ENCODE data around the gene P2RX3.

The P2RX3 gene

GRCh38 chr11:57410287-57410686, 72.1 kb downstream of the P2RX3 start:
- Histone ChIP-seq H3K4me3 (ENCODE audit: low read length) (no peak overlapping the region), H3K9me3 (ENCODE audit: control insufficient read depth, insufficient read depth, low read length) (no peaks in the 10 kb centered on the region), H3K27ac (ENCODE audit: low read length) (no peak overlapping the region), H3K4me1 (ENCODE audit: control insufficient read depth, insufficient read depth, low read length) (no peaks in the 10 kb centered on the region), H3K36me3 (ENCODE audit: control insufficient read depth, insufficient read depth, low read length) (peaks cover 25% of the 10 kb centered on the region), H3K27me3 (ENCODE audit: control insufficient read depth, insufficient read depth, low read length) (no peaks in the 10 kb centered on the region)
- no peak for DNase-seq (ENCODE audit: low read depth, low spot score)

- DNase-seq (ENCODE audit: low read depth, low spot score): no peak
- no peak overlapping the region for H3K27ac ChIP-seq (ENCODE audit: low read length)
These were observed 75.5 kb downstream of the P2RX3 start for GRCh38 chr11:57413681-57414080.

GRCh38 chr11:57414612-57415212, 76.6 kb downstream of the P2RX3 start:
- Histone ChIP-seq H3K36me3 (ENCODE audit: control insufficient read depth, insufficient read depth, low read length) (peaks cover 15% of the 10 kb centered on the region), H3K9me3 (ENCODE audit: control insufficient read depth, insufficient read depth, low read length) (no peaks in the 10 kb centered on the region), H3K27ac (ENCODE audit: low read length) (no peak overlapping the region), H3K4me1 (ENCODE audit: control insufficient read depth, insufficient read depth, low read length) (no peaks in the 10 kb centered on the region), H3K4me3 (ENCODE audit: low read length) (no peak overlapping the region), H3K27me3 (ENCODE audit: control insufficient read depth, insufficient read depth, low read length) (no peaks in the 10 kb centered on the region)
- DNase-seq (ENCODE audit: low read depth, low spot score): no peak
- WGBS (ENCODE audit: insufficient coverage, insufficient read length): no CpG with 5 or more reads among the region's 11 CpGs

More at GRCh38 chr11:57413681-57414080, 75.5 kb downstream of the P2RX3 start:
- H3K36me3 ChIP-seq (ENCODE audit: control insufficient read depth, insufficient read depth, low read length): peaks cover 24% of the 10 kb centered on the region
- no peaks in the 10 kb centered on the region for H3K27me3 ChIP-seq (ENCODE audit: control insufficient read depth, insufficient read depth, low read length)
- no peaks in the 10 kb centered on the region for H3K4me1 ChIP-seq (ENCODE audit: control insufficient read depth, insufficient read depth, low read length)
- no peaks in the 10 kb centered on the region for H3K9me3 ChIP-seq (ENCODE audit: control insufficient read depth, insufficient read depth, low read length)
- no peak overlapping the region for H3K4me3 ChIP-seq (ENCODE audit: low read length)
- WGBS (ENCODE audit: insufficient coverage, insufficient read length): no CpG with 5 or more reads among the region's 4 CpGs

GRCh38 chr11:57416436-57416835, 78.3 kb downstream of the P2RX3 start:
- no CpG with 5 or more reads among the region's 3 CpGs for WGBS (ENCODE audit: insufficient coverage, insufficient read length)
- H3K27me3 ChIP-seq (ENCODE audit: control insufficient read depth, insufficient read depth, low read length): no peaks in the 10 kb centered on the region
- H3K4me3 ChIP-seq (ENCODE audit: low read length): no peak overlapping the region
- H3K36me3 ChIP-seq (ENCODE audit: control insufficient read depth, insufficient read depth, low read length): peaks cover 12% of the 10 kb centered on the region
- H3K27ac ChIP-seq (ENCODE audit: low read length): no peak overlapping the region
- no peaks in the 10 kb centered on the region for H3K4me1 ChIP-seq (ENCODE audit: control insufficient read depth, insufficient read depth, low read length)
- no peak for DNase-seq (ENCODE audit: low read depth, low spot score)
- H3K9me3 ChIP-seq (ENCODE audit: control insufficient read depth, insufficient read depth, low read length): no peaks in the 10 kb centered on the region

- no peak for DNase-seq (ENCODE audit: low read depth, low spot score)
- Histone ChIP-seq H3K4me1 (ENCODE audit: control insufficient read depth, insufficient read depth, low read length) (no peaks in the 10 kb centered on the region), H3K27me3 (ENCODE audit: control insufficient read depth, insufficient read depth, low read length) (no peaks in the 10 kb centered on the region), H3K36me3 (ENCODE audit: control insufficient read depth, insufficient read depth, low read length) (peaks cover 12% of the 10 kb centered on the region), H3K9me3 (ENCODE audit: control insufficient read depth, insufficient read depth, low read length) (no peaks in the 10 kb centered on the region), H3K4me3 (ENCODE audit: low read length) (no peak overlapping the region), H3K27ac (ENCODE audit: low read length) (no peak overlapping the region)
- no CpG with 5 or more reads among the region's 4 CpGs for WGBS (ENCODE audit: insufficient coverage, insufficient read length)
These were observed 78.9 kb downstream of the P2RX3 start for GRCh38 chr11:57417056-57417455.

GRCh38 chr11:57418131-57418530, 80.0 kb downstream of the P2RX3 start:
- Histone ChIP-seq H3K4me1 (ENCODE audit: control insufficient read depth, insufficient read depth, low read length) (no peaks in the 10 kb centered on the region), H3K9me3 (ENCODE audit: control insufficient read depth, insufficient read depth, low read length) (no peaks in the 10 kb centered on the region)

GRCh38 chr11:57419146-57419545, 81.0 kb downstream of the P2RX3 start:
- H3K27ac ChIP-seq (ENCODE audit: low read length): no peak overlapping the region
- no peak for DNase-seq (ENCODE audit: low read depth, low spot score)
- H3K4me3 ChIP-seq (ENCODE audit: low read length): no peak overlapping the region
- H3K4me1 ChIP-seq (ENCODE audit: control insufficient read depth, insufficient read depth, low read length): no peaks in the 10 kb centered on the region
- peaks cover 14% of the 10 kb centered on the region; the same call in 1 of the 2 replicates for H3K36me3 ChIP-seq (ENCODE audit: control insufficient read depth, insufficient read depth, low read length)
- H3K27me3 ChIP-seq (ENCODE audit: control insufficient read depth, insufficient read depth, low read length): no peaks in the 10 kb centered on the region
- H3K9me3 ChIP-seq (ENCODE audit: control insufficient read depth, insufficient read depth, low read length): no peaks in the 10 kb centered on the region
- no CpG with 5 or more reads among the region's 3 CpGs for WGBS (ENCODE audit: insufficient coverage, insufficient read length)

More at GRCh38 chr11:57418131-57418530, 80.0 kb downstream of the P2RX3 start:
- DNase-seq (ENCODE audit: low read depth, low spot score): no peak
- Histone ChIP-seq H3K36me3 (ENCODE audit: control insufficient read depth, insufficient read depth, low read length) (peaks cover 12% of the 10 kb centered on the region), H3K27ac (ENCODE audit: low read length) (no peak overlapping the region), H3K4me3 (ENCODE audit: low read length) (no peak overlapping the region), H3K27me3 (ENCODE audit: control insufficient read depth, insufficient read depth, low read length) (no peaks in the 10 kb centered on the region)

- no peak for DNase-seq (ENCODE audit: low read depth, low spot score)
- Histone ChIP-seq H3K9me3 (ENCODE audit: control insufficient read depth, insufficient read depth, low read length) (no peaks in the 10 kb centered on the region), H3K27ac (ENCODE audit: low read length) (no peak overlapping the region), H3K4me3 (ENCODE audit: low read length) (no peak overlapping the region), H3K27me3 (ENCODE audit: control insufficient read depth, insufficient read depth, low read length) (no peaks in the 10 kb centered on the region), H3K4me1 (ENCODE audit: control insufficient read depth, insufficient read depth, low read length) (no peaks in the 10 kb centered on the region), H3K36me3 (ENCODE audit: control insufficient read depth, insufficient read depth, low read length) (peaks cover 7% of the 10 kb centered on the region; the same call in 1 of the 2 replicates)
- WGBS (ENCODE audit: insufficient coverage, insufficient read length): no CpG with 5 or more reads among the region's 4 CpGs
These were observed 82.9 kb downstream of the P2RX3 start for GRCh38 chr11:57421066-57421465.

GRCh38 chr11:57421805-57422204, 83.7 kb downstream of the P2RX3 start:
- H3K27me3 ChIP-seq (ENCODE audit: control insufficient read depth, insufficient read depth, low read length): no peaks in the 10 kb centered on the region
- no peaks in the 10 kb centered on the region for H3K9me3 ChIP-seq (ENCODE audit: control insufficient read depth, insufficient read depth, low read length)
- DNase-seq (ENCODE audit: low read depth, low spot score): no peak
- peaks cover 7% of the 10 kb centered on the region; the same call in 1 of the 2 replicates for H3K36me3 ChIP-seq (ENCODE audit: control insufficient read depth, insufficient read depth, low read length)
- no peak overlapping the region for H3K27ac ChIP-seq (ENCODE audit: low read length)
- H3K4me3 ChIP-seq (ENCODE audit: low read length): no peak overlapping the region
- H3K4me1 ChIP-seq (ENCODE audit: control insufficient read depth, insufficient read depth, low read length): no peaks in the 10 kb centered on the region
